Neuronal stem cell (in vitro differentiated cells): Measurements from ENCODE around the gene MAP1LC3B2.

Experiments
- DNase-seq: peaks from one replicate; pipeline ENCODE4 v3.0.0-alpha.2; 2013; ENCODE audit warnings: low spot score
- H2AFZ ChIP-seq: one replicate; pipeline ENCODE4 v1.6.1; 2013; ENCODE audit warnings: mild to moderate bottlenecking, low read length, inconsistent platforms
- H2AK5ac ChIP-seq: 2 replicates; pipeline ENCODE4 v1.6.1; 2013; ENCODE audit warnings: low read depth, mild to moderate bottlenecking, inconsistent platforms, low read length, moderate library complexity, mixed read lengths
- H2BK120ac ChIP-seq: 2 replicates; pipeline ENCODE4 v1.6.1; 2013; ENCODE audit warnings: low read depth, mild to moderate bottlenecking, inconsistent platforms, low read length, moderate library complexity, mixed read lengths
- H2BK12ac ChIP-seq: one replicate; pipeline ENCODE4 v1.6.1; 2013; ENCODE audit warnings: low read length, inconsistent platforms
- H2BK15ac ChIP-seq: 2 replicates; pipeline ENCODE4 v1.6.1; 2013; ENCODE audit warnings: mild to moderate bottlenecking, low read length, inconsistent platforms, mixed read lengths
- H2BK5ac ChIP-seq: one replicate; pipeline ENCODE4 v1.6.1; 2013; ENCODE audit warnings: inconsistent platforms, mild to moderate bottlenecking, low read length, moderate library complexity
- H3K14ac ChIP-seq: one replicate; pipeline ENCODE4 v1.6.1; 2013; ENCODE audit warnings: low read length, inconsistent platforms
- H3K18ac ChIP-seq: 2 replicates; pipeline ENCODE4 v1.6.1; 2013; ENCODE audit warnings: low read length, inconsistent platforms
- H3K23ac ChIP-seq: 2 replicates; pipeline ENCODE4 v1.6.1; 2013; ENCODE audit warnings: low read depth, mild to moderate bottlenecking, mixed read lengths, low read length, inconsistent platforms; ENCODE audit not compliant: poor library complexity
- H3K27ac ChIP-seq: replicated peaks from 3 replicates; pipeline ENCODE4 v1.5.1; 2013; ENCODE audit warnings: low read length, inconsistent platforms
- H3K27me3 ChIP-seq, 3 experiments: 2 replicates each; pipeline ENCODE4 v1.6.1; 2013; ENCODE audit warnings: low read length in 3 of 3, mild to moderate bottlenecking in 2 of 3, inconsistent platforms in 1 of 3, low read depth in 1 of 3, mixed read lengths in 1 of 3, moderate library complexity in 1 of 3; ENCODE audit not compliant: control insufficient read depth in 3 of 3, insufficient read depth in 3 of 3
- H3K36me3 ChIP-seq, 2 donors: replicated peaks in 1 of 2; 2 replicates each; pipeline ENCODE4 v1.6.1; 2013; ENCODE audit warnings: low read length in 2 of 2; ENCODE audit not compliant: control insufficient read depth in 2 of 2, insufficient read depth in 2 of 2
- H3K4ac ChIP-seq: 2 replicates; pipeline ENCODE4 v1.6.1; 2013; ENCODE audit warnings: inconsistent platforms, mild to moderate bottlenecking, low read length, moderate library complexity
- H3K4me1 ChIP-seq, 2 donors: 1 replicate in 1 of 2; 2 replicates in 1 of 2; pipeline ENCODE4 v1.6.1; 2013; ENCODE audit warnings: low read length in 2 of 2, low read depth in 1 of 2; ENCODE audit not compliant: control insufficient read depth in 2 of 2, insufficient read depth in 1 of 2
- H3K4me2 ChIP-seq: one replicate; pipeline ENCODE4 v1.6.1; 2013; ENCODE audit warnings: mild to moderate bottlenecking, low read length, inconsistent platforms; ENCODE audit not compliant: insufficient read depth, poor library complexity, severe bottlenecking
- H3K4me3 ChIP-seq, 2 donors: 2 replicates each; pipeline ENCODE4 v1.5.1; 2013; ENCODE audit warnings: low read length in 2 of 2, mild to moderate bottlenecking in 2 of 2, inconsistent platforms in 1 of 2, moderate library complexity in 1 of 2
- H3K79me1 ChIP-seq: one replicate; pipeline ENCODE4 v1.6.1; 2013; ENCODE audit warnings: low read depth, mild to moderate bottlenecking, inconsistent platforms, low read length, moderate library complexity
- H3K9ac ChIP-seq: one replicate; pipeline ENCODE4 v1.6.1; 2013; ENCODE audit warnings: mild to moderate bottlenecking, low read depth, low read length, inconsistent platforms; ENCODE audit not compliant: poor library complexity
- H3K9me3 ChIP-seq, 2 donors: replicated peaks in 1 of 2; 2 replicates each; pipeline versions ENCODE3 to v1.6.1; 2013; ENCODE audit warnings: low read length in 2 of 2, mild to moderate bottlenecking in 2 of 2, inconsistent platforms in 1 of 2, low read depth in 1 of 2, mixed read lengths in 1 of 2, moderate library complexity in 1 of 2; ENCODE audit not compliant: control insufficient read depth in 2 of 2, insufficient read depth in 1 of 2
- H4K8ac ChIP-seq: one replicate; pipeline ENCODE4 v1.6.1; 2013; ENCODE audit warnings: low read depth, mild to moderate bottlenecking, inconsistent platforms, low read length, moderate library complexity
- H4K91ac ChIP-seq: one replicate; pipeline ENCODE4 v1.6.1; 2013; ENCODE audit warnings: low read length, low read depth, mild to moderate bottlenecking, inconsistent platforms; ENCODE audit not compliant: poor library complexity
- WGBS, 2 donors: extraction: QIAGEN DNeasy Blood & Tissue Kit; methylation state at CpG; one replicate each; pipeline ENCODE4 v1.1.7; 2013; ENCODE audit warnings: missing lambda C conversion rate in 2 of 2, mixed read lengths in 1 of 2; ENCODE audit not compliant: insufficient read length in 2 of 2, insufficient replicate concordance in 1 of 2; ENCODE audit errors: extremely low coverage in 2 of 2; 5-methylcytosine and 5-hydroxymethylcytosine counted together

Gene MAP1LC3B2

DNA sequence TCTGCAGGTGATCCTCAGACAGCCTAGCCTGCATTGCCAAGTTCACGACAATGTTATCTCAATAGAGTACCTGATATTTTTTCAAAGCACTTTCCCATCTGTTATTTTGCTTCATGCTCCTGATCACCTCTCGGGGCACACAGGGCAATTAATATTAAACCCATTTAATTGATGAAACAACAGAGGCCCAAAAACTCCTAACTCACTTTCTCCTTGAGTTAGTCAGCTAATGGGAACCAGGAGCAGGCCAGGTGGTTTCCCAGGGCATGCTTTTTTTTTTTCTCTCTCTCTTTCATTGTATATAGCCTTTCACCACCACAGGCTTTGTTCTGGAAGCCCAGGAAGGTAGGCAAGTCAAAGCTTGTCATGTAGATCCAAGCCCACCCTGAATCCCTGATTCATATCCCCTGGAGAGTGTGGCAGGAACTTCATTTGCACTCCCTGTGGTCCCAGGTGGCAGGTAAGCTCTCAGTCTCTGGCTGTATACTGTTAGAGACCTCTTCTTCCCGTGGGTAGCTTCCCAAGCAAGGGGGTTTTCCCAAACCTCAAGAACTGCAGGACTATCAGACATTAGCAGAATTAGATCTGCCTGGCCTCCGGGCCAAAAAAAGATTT is 41.6 kb upstream of the MAP1LC3B2 start:
- Histone ChIP-seq H3K4me3 (no peak overlapping the region), H2BK5ac (no peak overlapping the region), H3K79me1 (no peaks in the 10 kb centered on the region), H3K18ac (peak overlapping the region; percentile 7), H3K4me1 (peaks cover 0 to 8% of the 10 kb centered on the region in 2 donors), H2BK15ac (no peak overlapping the region), H3K14ac (no peak overlapping the region), H2BK12ac (no peak overlapping the region), H2BK120ac (no peak overlapping the region), H2AFZ (no peak overlapping the region), H3K9me3 (peaks cover 0 to 2% of the 10 kb centered on the region in 2 donors), H4K8ac (no peak overlapping the region), H4K91ac (no peak overlapping the region), H3K27me3 (peaks cover 0 to 3% (median 0%) of the 10 kb centered on the region in 3 experiments), H3K23ac (no peak overlapping the region), H3K9ac (no peak overlapping the region), H2AK5ac (no peak overlapping the region), H3K4ac (no peak overlapping the region), H3K4me2 (no peak overlapping the region), H3K36me3 (no peaks in the 10 kb centered on the region), H3K27ac (no peak overlapping the region)
- DNase-seq, result no peak
- no CpG with 5 or more reads among the region's 4 CpGs for WGBS, 2 donors

GRCh38 chr12:116520225-116520760 is 38.9 kb upstream of the MAP1LC3B2 start:
- Histone ChIP-seq H2BK12ac (no peak overlapping the region), H3K23ac (no peak overlapping the region), H3K27me3 (peaks cover 0 to 10% (median 0%) of the 10 kb centered on the region in 3 experiments), H3K79me1 (no peaks in the 10 kb centered on the region), H4K91ac (no peak overlapping the region), H2BK5ac (no peak overlapping the region), H2AFZ (no peak overlapping the region), H2BK15ac (no peak overlapping the region), H3K14ac (no peak overlapping the region), H2AK5ac (no peak overlapping the region), H3K4ac (no peak overlapping the region), H3K4me2 (no peak overlapping the region), H3K4me3 (no peak overlapping the region), H2BK120ac (no peak overlapping the region), H3K27ac (no peak overlapping the region), H3K4me1 (peaks cover 0 to 10% of the 10 kb centered on the region in 2 donors), H3K18ac (no peak overlapping the region), H3K9me3 (peaks cover 0 to 2% of the 10 kb centered on the region in 2 donors), H3K36me3 (no peaks in the 10 kb centered on the region), H4K8ac (no peak overlapping the region), H3K9ac (no peak overlapping the region)
- DNase-seq, result no peak
- no CpG with 5 or more reads among the region's 9 CpGs for WGBS, 2 donors

- Histone ChIP-seq H3K9ac (peak overlapping the region; percentile 1), H3K18ac (peak overlapping the region; percentile 67), H2BK120ac (no peak overlapping the region), H4K8ac (no peak overlapping the region), H3K4ac (no peak overlapping the region), H3K79me1 (no peaks in the 10 kb centered on the region), H3K36me3 (no peaks in the 10 kb centered on the region), H2BK12ac (no peak overlapping the region), H4K91ac (peak overlapping the region; percentile 64), H3K23ac (peak overlapping the region; percentile 18), H3K27ac (no peak overlapping the region), H2BK5ac (no peak overlapping the region), H3K27me3 (peaks cover 0 to 10% (median 0%) of the 10 kb centered on the region in 3 experiments), H3K14ac (peak overlapping the region; percentile 82), H3K9me3 (peaks cover 0 to 2% of the 10 kb centered on the region in 2 donors), H3K4me1 (peaks cover 0 to 16% of the 10 kb centered on the region in 2 donors), H2AFZ (peak overlapping the region; percentile 13), H2BK15ac (no peak overlapping the region), H3K4me3 (no peak overlapping the region), H3K4me2 (no peak overlapping the region), H2AK5ac (no peak overlapping the region)
- WGBS, 2 donors, result no CpG with 5 or more reads among the region's 15 CpGs
- DNase-seq, result no peak
These were observed 38.2 kb upstream of the MAP1LC3B2 start for GRCh38 chr12:116520801-116521471.

DNA sequence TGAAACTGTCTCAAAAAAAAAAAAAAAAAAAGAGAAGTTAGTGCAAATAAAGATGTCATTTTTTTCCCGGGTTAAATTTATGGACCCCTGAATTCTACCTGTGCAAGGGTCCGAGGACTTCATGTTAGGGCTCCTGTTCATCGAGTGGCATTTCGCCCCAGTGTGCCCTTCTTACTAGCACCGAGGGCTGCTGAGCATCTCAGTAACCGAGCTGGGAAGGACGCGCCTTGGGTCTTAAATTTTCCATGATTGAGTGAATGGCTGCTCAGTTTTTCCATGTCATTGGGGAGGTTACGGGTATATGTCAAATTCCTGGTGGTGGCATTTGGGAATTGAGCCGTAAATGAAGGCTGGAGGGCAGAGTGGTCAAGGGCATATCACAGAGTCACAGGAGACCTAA is 34.9 kb upstream of the MAP1LC3B2 start:
- no peak overlapping the region for H3K4ac ChIP-seq
- H3K9me3 ChIP-seq, result no peaks in the 10 kb centered on the region
- no CpG with 5 or more reads among the region's 10 CpGs for whole genome bisulfite sequencing, 2 donors
- H2BK15ac ChIP-seq, result no peak overlapping the region
- H2BK120ac ChIP-seq, result no peak overlapping the region
- no peak overlapping the region for H2BK5ac ChIP-seq
- peaks cover 0 to 13% (median 0%) of the 10 kb centered on the region in 3 experiments for H3K27me3 ChIP-seq
- H4K8ac ChIP-seq, result no peak overlapping the region
- peaks cover 0 to 19% of the 10 kb centered on the region in 2 donors for H3K4me1 ChIP-seq
- no peak overlapping the region for H3K18ac ChIP-seq
- H3K27ac ChIP-seq, result no peak overlapping the region
- no peak overlapping the region for H3K4me2 ChIP-seq
- no peaks in the 10 kb centered on the region for H3K79me1 ChIP-seq
- H3K4me3 ChIP-seq, result no peak overlapping the region
- H2AFZ ChIP-seq, result no peak overlapping the region
- H4K91ac ChIP-seq, result no peak overlapping the region
- no peak overlapping the region for H2BK12ac ChIP-seq
- no peak overlapping the region for H3K14ac ChIP-seq
- H3K23ac ChIP-seq, result no peak overlapping the region
- H3K9ac ChIP-seq, result no peak overlapping the region
- no peaks in the 10 kb centered on the region for H3K36me3 ChIP-seq
- H2AK5ac ChIP-seq, result no peak overlapping the region
- no peak for DNase-seq
